ENCODE data around the gene UBE2V1.

- TF ChIP-seq, protein P1, sequence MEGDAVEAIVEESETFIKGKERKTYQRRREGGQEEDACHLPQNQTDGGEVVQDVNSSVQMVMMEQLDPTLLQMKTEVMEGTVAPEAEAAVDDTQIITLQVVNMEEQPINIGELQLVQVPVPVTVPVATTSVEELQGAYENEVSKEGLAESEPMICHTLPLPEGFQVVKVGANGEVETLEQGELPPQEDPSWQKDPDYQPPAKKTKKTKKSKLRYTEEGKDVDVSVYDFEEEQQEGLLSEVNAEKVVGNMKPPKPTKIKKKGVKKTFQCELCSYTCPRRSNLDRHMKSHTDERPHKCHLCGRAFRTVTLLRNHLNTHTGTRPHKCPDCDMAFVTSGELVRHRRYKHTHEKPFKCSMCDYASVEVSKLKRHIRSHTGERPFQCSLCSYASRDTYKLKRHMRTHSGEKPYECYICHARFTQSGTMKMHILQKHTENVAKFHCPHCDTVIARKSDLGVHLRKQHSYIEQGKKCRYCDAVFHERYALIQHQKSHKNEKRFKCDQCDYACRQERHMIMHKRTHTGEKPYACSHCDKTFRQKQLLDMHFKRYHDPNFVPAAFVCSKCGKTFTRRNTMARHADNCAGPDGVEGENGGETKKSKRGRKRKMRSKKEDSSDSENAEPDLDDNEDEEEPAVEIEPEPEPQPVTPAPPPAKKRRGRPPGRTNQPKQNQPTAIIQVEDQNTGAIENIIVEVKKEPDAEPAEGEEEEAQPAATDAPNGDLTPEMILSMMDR (conservative IDR thresholded peaks at IDR 0.05; ENCODE audit: low read length), result no peak
- TF ChIP-seq EZH2phosphoT487 (IDR thresholded peaks at IDR 0.05; ENCODE audit: borderline replicate concordance), result no peak
Measured at GRCh38 chr20:50130356-50130723, 17.4 kb upstream of the UBE2V1 start.
